ENCODE measurements around the gene TACR2. TPM values are rescaled to one million over a fixed set of nuclear protein-coding genes. Genes with fewer than 3 reads are reported as not detected.

Gene TACR2
- total RNA-seq, 2 donors from 2014 or later, result 0.24 to 0.41 TPM

- no peak for DNase-seq (ENCODE audit: low spot score)
- H3K36me3 ChIP-seq, result peaks cover 90% of the 10 kb centered on the region
- H3K4me3 ChIP-seq, result no peak overlapping the region
- no peaks in the 10 kb centered on the region for H3K27me3 ChIP-seq
- H3K27ac ChIP-seq, result no peak overlapping the region
- no peaks in the 10 kb centered on the region for H3K9me3 ChIP-seq
- TF ChIP-seq CTCF (IDR thresholded peaks at IDR 0.05), result no peak
- peaks cover 0 to 43% of the 10 kb centered on the region in 2 donors for H3K4me1 ChIP-seq
These were observed 28.2 kb downstream of the TACR2 start for GRCh38 chr10:69388488-69388887.

- Histone ChIP-seq H3K27me3 (no peaks in the 10 kb centered on the region), H3K4me1 (peaks cover 0 to 49% of the 10 kb centered on the region in 2 donors), H3K4me3 (no peak overlapping the region), H3K36me3 (peaks cover 89% of the 10 kb centered on the region), H3K27ac (no peak overlapping the region), H3K9me3 (no peaks in the 10 kb centered on the region)
- no peak for TF ChIP-seq CTCF (IDR thresholded peaks at IDR 0.05)
- DNase-seq (ENCODE audit: low spot score), result no peak
These were observed 29.2 kb downstream of the TACR2 start for GRCh38 chr10:69387500-69387899.

GRCh38 chr10:69385454-69386350, 31.0 kb downstream of the TACR2 start:
- TF ChIP-seq CTCF (IDR thresholded peaks at IDR 0.05), result no peak
- no peak overlapping the region for H3K4me3 ChIP-seq
- H3K27ac ChIP-seq, result no peak overlapping the region
- peaks cover 0 to 36% of the 10 kb centered on the region in 2 donors for H3K4me1 ChIP-seq
- H3K9me3 ChIP-seq, result no peaks in the 10 kb centered on the region
- DNase-seq (ENCODE audit: low spot score), result no peak
- peaks cover 90% of the 10 kb centered on the region for H3K36me3 ChIP-seq
- no peaks in the 10 kb centered on the region for H3K27me3 ChIP-seq

GRCh38 chr10:69384320-69384719, 32.4 kb downstream of the TACR2 start:
- Histone ChIP-seq H3K36me3 (peaks cover 95% of the 10 kb centered on the region), H3K4me3 (no peak overlapping the region), H3K4me1 (peaks cover 0 to 22% of the 10 kb centered on the region in 2 donors), H3K27me3 (no peaks in the 10 kb centered on the region), H3K9me3 (no peaks in the 10 kb centered on the region), H3K27ac (peak overlapping the region in 1 of 2 donors; percentile 33)
- no peak for DNase-seq (ENCODE audit: low spot score)
- no peak for TF ChIP-seq CTCF (IDR thresholded peaks at IDR 0.05)

- H3K27ac ChIP-seq, result peak overlapping the region; percentile 19 to 33
- no peak for DNase-seq (ENCODE audit: low spot score)
These were observed 33.2 kb downstream of the TACR2 start for GRCh38 chr10:69383558-69383957.

More at GRCh38 chr10:69383558-69383957, 33.2 kb downstream of the TACR2 start:
- Histone ChIP-seq H3K4me1 (peaks cover 0 to 22% of the 10 kb centered on the region in 2 donors), H3K36me3 (peaks cover 95% of the 10 kb centered on the region), H3K27me3 (no peaks in the 10 kb centered on the region), H3K4me3 (no peak overlapping the region), H3K9me3 (no peaks in the 10 kb centered on the region)
- peak in 1 of 2 donors; percentile 34 for TF ChIP-seq CTCF (IDR thresholded peaks at IDR 0.05)

Data from right atrium auricular region (tissue), 2 donors.